RPMI7951 (cell line): ENCODE results near the gene GPC4. TPM values are rescaled to one million over a fixed set of nuclear protein-coding genes. Genes with fewer than 3 reads are reported as not detected.
"Not testable (repeated sequence)": the region's sequence is repeated elsewhere in the genome, so short reads cannot be mapped to it uniquely, and the experiment has no call there.

Source experiments
- DNase-seq: peaks from one replicate; pipeline ENCODE4 v3.0.0-alpha.2; 2012; ENCODE audit warnings: low read depth
- total RNA-seq: library from RNA; depleted of rRNA; stranded (reverse); fragments of >200 nt; shearing (Covaris generic); gene quantifications from 2 replicates; pipeline ENCODE4 v1.2.3, GENCODE V29; 2014

The GPC4 gene
- total RNA-seq, 1 experiment from 2014 or later: not detected

GRCh38 chrX:133307094-133307493, 108.2 kb downstream of the GPC4 start:
- no peak for DNase-seq

- DNase-seq: no peak
Measured at GRCh38 chrX:133306316-133306715, 109.0 kb downstream of the GPC4 start.

- DNase-seq: no peak
Measured at GRCh38 chrX:133305348-133305747, 109.9 kb downstream of the GPC4 start.

- DNase-seq: no peak
Measured at GRCh38 chrX:133302775-133303445, 112.4 kb downstream of the GPC4 start.

GRCh38 chrX:133300591-133300990, 114.7 kb downstream of the GPC4 start:
- no peak for DNase-seq

GRCh38 chrX:133297284-133297683, 118.0 kb downstream of the GPC4 start:
- no peak for DNase-seq

- DNase-seq: no peak
Measured at GRCh38 chrX:133294126-133294525, 121.2 kb downstream of the GPC4 start.

- DNase-seq: no peak
Measured at GRCh38 chrX:133290076-133290475, 125.2 kb downstream of the GPC4 start.

- DNase-seq: no peak
Measured at GRCh38 chrX:133287860-133288259, 127.4 kb downstream of the GPC4 start.

- DNase-seq: no peak
Measured at GRCh38 chrX:133285341-133285740, 129.9 kb downstream of the GPC4 start.

GRCh38 chrX:133279112-133279730, 136.1 kb downstream of the GPC4 start:
- not testable (repeated sequence) for DNase-seq

GRCh38 chrX:133273180-133273579, 142.1 kb downstream of the GPC4 start:
- no peak for DNase-seq

- DNase-seq: no peak
Measured at GRCh38 chrX:133269168-133269567, 146.1 kb downstream of the GPC4 start.

GRCh38 chrX:133267621-133268020, 147.7 kb downstream of the GPC4 start:
- DNase-seq: no peak

GRCh38 chrX:133265331-133265730, 150.0 kb downstream of the GPC4 start:
- no peak for DNase-seq

- no peak for DNase-seq
Measured at GRCh38 chrX:133258481-133258880, 156.8 kb downstream of the GPC4 start.

GRCh38 chrX:133254666-133255065, 160.6 kb downstream of the GPC4 start:
- DNase-seq: no peak

GRCh38 chrX:133251204-133251603, 164.1 kb downstream of the GPC4 start:
- no peak for DNase-seq

GRCh38 chrX:133250184-133251100, 164.8 kb downstream of the GPC4 start:
- DNase-seq: no peak
